ENCODE measurements around the gene MRPL36. TPM values are rescaled to one million over a fixed set of nuclear protein-coding genes. Genes with fewer than 3 reads are reported as not detected.
A peak's percentile ranks its signal among the peaks of the same experiment; 100 is the strongest.
"Not testable (repeated sequence)": the region's sequence is repeated elsewhere in the genome, so short reads cannot be mapped to it uniquely, and the experiment has no call there.

MRPL36 gene
- total RNA-seq, 6 donors from 2014 or later = 10.5 to 30.4 (median 21.5) TPM

GRCh38 chr5:1845696-1846095 is 46.1 kb upstream of the MRPL36 start:
- Histone ChIP-seq H3K36me3 (no peaks in the 10 kb centered on the region), H3K27me3 (peaks cover 0 to 5% (median 0%) of the 10 kb centered on the region in 4 donors), H3K27ac (no peak overlapping the region), H3K4me3 (no peak overlapping the region), H3K9me3 (no peaks in the 10 kb centered on the region), H3K4me1 (no peaks in the 10 kb centered on the region)
- 62 to 92% methylated on average over 1 of the region's 1 CpG for WGBS, 2 donors
- TF ChIP-seq POLR2AphosphoS5 (IDR thresholded peaks at IDR 0.05) (no peak), EP300 (IDR thresholded peaks at IDR 0.05) (no peak), CTCF (IDR thresholded peaks at IDR 0.05) (no peak), POLR2A (IDR thresholded peaks at IDR 0.05) (no peak)
- DNase-seq = no peak
- ATAC-seq (ENCODE audit: low FRiP score in 2 of 2) = no peak

- H3K4me1 ChIP-seq = no peaks in the 10 kb centered on the region
- no peaks in the 10 kb centered on the region for H3K9me3 ChIP-seq
- no peak for TF ChIP-seq POLR2A (IDR thresholded peaks at IDR 0.05)
- no peak for TF ChIP-seq EP300 (IDR thresholded peaks at IDR 0.05)
- TF ChIP-seq CTCF (IDR thresholded peaks at IDR 0.05) = no peak
- TF ChIP-seq POLR2AphosphoS5 (IDR thresholded peaks at IDR 0.05) = no peak
- ATAC-seq (ENCODE audit: low FRiP score in 2 of 2) (no peak), DNase-seq (no peak)
- H3K36me3 ChIP-seq = no peaks in the 10 kb centered on the region
- no peak overlapping the region for H3K27ac ChIP-seq
- H3K27me3 ChIP-seq = peaks cover 0 to 5% (median 0%) of the 10 kb centered on the region in 4 donors
- no peak overlapping the region for H3K4me3 ChIP-seq
- WGBS, 2 donors = 94 to 96% methylated on average over 5 of the region's 5 CpGs
Observed at GRCh38 chr5:1844708-1845436, 45.2 kb upstream of the MRPL36 start.

GRCh38 chr5:1843761-1844160 is 44.1 kb upstream of the MRPL36 start:
- not testable (repeated sequence) for H3K36me3 ChIP-seq

GRCh38 chr5:1842004-1842819 is 42.6 kb upstream of the MRPL36 start:
- H3K4me1 ChIP-seq = no peaks in the 10 kb centered on the region
- H3K27me3 ChIP-seq = peaks cover 0 to 5% (median 0%) of the 10 kb centered on the region in 4 donors
- WGBS, 2 donors = 55 to 59% methylated on average over 17 of the region's 17 CpGs
- TF ChIP-seq EP300 (IDR thresholded peaks at IDR 0.05) = no peak
- DNase-seq = no peak
- no peaks in the 10 kb centered on the region for H3K36me3 ChIP-seq
- no peak overlapping the region for H3K4me3 ChIP-seq
- H3K27ac ChIP-seq = no peak overlapping the region
- ATAC-seq (ENCODE audit: low FRiP score in 2 of 2) = no peak
- H3K9me3 ChIP-seq = no peaks in the 10 kb centered on the region

More at GRCh38 chr5:1843761-1844160, 44.1 kb upstream of the MRPL36 start:
- H3K27ac ChIP-seq; ATAC-seq (ENCODE audit: low FRiP score in 2 of 2); H3K27me3 ChIP-seq; H3K9me3 ChIP-seq; H3K4me3 ChIP-seq; DNase-seq; H3K4me1 ChIP-seq: not testable (repeated sequence)
- WGBS, 2 donors = 85 to 95% methylated on average over 10 of the region's 10 CpGs

- Histone ChIP-seq H3K36me3 (no peaks in the 10 kb centered on the region), H3K27ac (no peak overlapping the region), H3K4me1 (no peaks in the 10 kb centered on the region), H3K27me3 (peaks cover 0 to 5% (median 0%) of the 10 kb centered on the region in 4 donors), H3K4me3 (no peak overlapping the region), H3K9me3 (no peaks in the 10 kb centered on the region)
- no peak for TF ChIP-seq CTCF (IDR thresholded peaks at IDR 0.05)
- TF ChIP-seq POLR2AphosphoS5 (IDR thresholded peaks at IDR 0.05) = no peak
- TF ChIP-seq EP300 (IDR thresholded peaks at IDR 0.05) = no peak
- no peak for TF ChIP-seq POLR2A (IDR thresholded peaks at IDR 0.05)
- ATAC-seq (ENCODE audit: low FRiP score in 2 of 2) = no peak
- peak in 1 of 2 donors; percentile 78 for DNase-seq
- WGBS, 2 donors = 49 to 69% methylated on average over 15 to 25 of the region's 31 CpGs
Observed at GRCh38 chr5:1840741-1841521, 41.3 kb upstream of the MRPL36 start.
